ENCODE measurements around the gene HSD17B13.
"Not testable (repeated sequence)": the region's sequence is repeated elsewhere in the genome, so short reads cannot be mapped to it uniquely, and the experiment has no call there.

Gene HSD17B13

DNA sequence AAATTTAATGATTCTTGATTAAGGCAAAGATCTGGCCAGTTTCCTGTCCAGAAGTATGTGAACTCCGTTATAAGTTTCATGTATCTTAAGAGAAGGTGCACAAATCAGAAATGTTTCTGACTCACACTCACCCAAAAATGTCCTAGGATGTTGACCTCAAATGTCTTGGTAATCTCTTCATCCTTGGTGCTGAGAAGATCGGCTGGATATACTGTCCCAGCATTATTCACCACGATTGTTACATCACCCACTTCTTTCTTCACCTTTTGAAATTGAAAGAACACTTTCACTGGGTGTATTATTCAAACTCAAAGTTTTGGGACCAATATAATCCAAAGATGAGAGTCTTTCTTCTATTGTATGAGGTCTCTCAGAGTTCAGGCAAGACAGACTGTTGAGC, 5.7 kb downstream of the HSD17B13 start:
- no peak for DNase-seq (ENCODE audit: low read depth in 2 of 2)

DNA sequence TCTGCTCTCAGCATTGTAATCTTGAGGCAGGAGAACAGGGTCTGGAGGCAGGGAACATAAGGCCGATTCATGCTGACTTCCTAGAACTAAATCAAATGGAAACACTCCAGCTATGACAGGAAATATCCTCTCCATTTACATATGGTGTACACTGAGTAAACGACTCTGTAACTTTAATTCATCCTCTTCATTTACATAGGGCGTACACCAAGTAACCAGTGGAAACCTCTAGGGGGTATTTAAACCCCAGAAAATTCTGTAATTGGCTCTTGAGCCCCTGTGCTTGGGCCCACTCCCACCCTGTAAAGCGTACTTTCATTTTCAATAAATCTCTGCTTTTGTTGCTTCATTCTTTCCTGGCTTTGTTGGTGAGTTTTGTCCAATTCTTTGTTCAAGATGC, 7.7 kb downstream of the HSD17B13 start:
- not testable (repeated sequence) for DNase-seq (ENCODE audit: low read depth in 2 of 2)

DNA sequence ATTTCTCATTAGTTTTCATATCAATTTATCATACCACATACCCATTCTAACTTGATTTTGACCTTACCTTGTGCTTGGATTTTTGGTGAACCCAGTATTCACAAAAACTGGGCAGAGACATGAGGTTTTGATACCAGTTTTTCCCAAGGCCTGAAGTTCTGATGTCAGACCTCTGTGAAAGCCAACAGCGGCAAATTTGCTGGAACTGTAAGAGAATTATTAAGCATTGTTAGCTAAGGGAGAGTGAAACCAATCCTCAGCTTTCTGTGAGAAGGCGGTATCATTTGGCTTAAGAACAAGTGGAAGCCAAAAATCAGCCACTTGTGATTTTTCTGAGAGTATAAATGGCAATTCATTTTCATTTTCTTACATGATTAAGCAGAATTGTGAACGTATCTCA, 8.9 kb downstream of the HSD17B13 start:
- DNase-seq (ENCODE audit: low read depth in 2 of 2) = no peak

DNA sequence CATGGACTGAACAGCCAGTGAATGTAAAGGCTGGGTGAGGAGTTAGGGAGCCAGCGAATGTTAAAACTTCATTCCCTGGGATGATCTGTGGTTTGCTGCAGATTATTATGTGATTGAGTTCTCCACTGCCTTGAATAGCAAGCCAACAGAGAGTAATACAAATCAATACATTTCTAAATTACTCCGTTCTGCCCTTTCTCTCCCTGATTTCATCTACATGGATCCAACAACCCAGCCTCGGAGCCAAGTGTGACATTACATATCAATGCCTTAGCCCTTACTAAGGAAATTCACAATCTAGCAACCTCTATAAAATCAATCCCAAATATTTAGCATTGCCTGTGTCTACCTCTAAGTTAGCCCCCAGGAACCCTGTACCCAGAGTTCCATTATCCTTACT, 11.0 kb downstream of the HSD17B13 start:
- no peak for DNase-seq (ENCODE audit: low read depth in 2 of 2)

DNA sequence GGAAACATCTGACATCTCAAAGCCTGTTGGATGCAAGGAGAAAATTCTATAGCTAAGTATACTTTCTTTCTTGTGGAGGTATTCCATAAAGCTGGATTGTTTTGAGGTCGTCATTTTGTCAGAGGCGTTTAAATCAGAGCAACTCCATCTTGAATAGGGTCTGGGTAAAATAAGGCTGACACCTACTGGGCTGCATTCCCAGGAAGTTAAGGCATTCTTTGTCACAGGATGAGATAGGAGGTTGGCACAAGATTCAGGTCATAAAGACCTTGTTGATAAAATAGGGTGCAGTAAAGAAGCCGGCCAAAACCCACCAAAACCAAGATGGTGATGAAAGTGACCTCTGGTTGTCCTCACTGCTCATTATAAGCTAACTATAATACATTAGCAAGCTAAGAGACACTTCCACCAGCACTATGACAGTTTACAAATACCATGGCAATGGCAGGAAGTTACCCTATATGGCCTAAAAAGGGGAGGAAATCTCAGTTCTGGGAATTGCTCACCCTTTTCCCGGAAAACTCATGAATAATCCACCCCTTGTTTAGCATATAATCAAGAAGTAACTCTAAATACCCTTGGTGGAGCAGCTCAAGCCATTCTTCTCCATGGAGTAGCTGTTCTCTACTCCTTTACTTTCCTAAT, 11.9 kb downstream of the HSD17B13 start:
- no peak for DNase-seq (ENCODE audit: low read depth in 2 of 2)

DNA sequence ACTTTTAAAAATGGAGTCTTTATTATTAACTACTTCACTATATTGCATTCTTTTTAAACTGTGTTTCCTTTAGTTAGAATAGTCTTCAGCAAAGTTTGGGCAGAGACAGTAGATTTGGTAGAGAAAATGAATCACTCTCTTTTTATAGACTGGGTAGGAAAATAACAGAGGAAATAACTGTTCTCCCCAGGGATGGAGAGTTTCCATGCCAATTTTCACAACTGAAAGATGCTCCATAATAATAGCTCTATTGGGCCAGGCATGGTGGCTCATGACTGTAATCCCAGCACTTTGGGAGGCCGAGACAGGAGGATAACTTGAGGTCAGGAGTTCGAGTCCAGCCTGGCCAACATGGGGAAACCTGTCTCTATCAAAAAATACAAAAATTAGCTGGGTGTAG, 13.1 kb downstream of the HSD17B13 start:
- no peak for DNase-seq (ENCODE audit: low read depth in 2 of 2)

DNA sequence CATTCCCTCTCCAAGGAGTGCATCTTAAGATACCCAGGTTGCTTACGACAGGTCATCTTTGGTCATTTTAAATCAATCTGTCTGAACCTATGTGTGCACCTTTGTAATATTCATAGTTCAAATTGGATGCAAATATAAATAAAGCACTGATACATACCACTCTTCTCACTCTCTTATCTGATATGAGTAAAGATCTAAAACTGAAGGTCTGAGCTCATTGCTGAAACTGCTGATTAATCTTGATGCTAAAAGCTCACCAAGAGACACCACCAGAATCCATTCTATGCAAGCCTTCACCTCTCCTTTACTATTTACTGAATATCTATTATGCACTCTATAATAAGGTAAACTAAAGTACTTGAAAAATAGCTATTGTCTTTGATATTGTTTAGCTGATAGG, 16.6 kb downstream of the HSD17B13 start:
- DNase-seq (ENCODE audit: low read depth in 2 of 2) = no peak

DNA sequence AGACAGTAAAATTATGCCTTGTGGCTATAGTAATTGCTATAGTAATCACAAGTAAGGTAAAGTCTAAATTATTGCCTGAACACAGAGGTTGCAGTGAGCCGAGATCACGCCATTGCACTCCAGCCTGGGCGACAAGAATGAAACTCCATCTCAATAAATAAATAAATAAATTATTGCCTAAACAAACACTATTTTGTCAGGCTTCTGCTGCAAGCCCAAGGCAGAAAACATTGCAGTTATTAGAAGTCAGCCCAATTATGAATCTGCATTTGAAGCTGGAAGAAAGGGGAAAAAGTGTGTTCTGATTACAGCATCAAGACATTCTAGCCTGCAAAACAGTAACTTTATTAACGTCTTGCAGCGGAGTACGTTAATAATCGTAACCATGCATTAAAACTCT, 17.1 kb downstream of the HSD17B13 start:
- no peak for DNase-seq (ENCODE audit: low read depth in 2 of 2)

DNA sequence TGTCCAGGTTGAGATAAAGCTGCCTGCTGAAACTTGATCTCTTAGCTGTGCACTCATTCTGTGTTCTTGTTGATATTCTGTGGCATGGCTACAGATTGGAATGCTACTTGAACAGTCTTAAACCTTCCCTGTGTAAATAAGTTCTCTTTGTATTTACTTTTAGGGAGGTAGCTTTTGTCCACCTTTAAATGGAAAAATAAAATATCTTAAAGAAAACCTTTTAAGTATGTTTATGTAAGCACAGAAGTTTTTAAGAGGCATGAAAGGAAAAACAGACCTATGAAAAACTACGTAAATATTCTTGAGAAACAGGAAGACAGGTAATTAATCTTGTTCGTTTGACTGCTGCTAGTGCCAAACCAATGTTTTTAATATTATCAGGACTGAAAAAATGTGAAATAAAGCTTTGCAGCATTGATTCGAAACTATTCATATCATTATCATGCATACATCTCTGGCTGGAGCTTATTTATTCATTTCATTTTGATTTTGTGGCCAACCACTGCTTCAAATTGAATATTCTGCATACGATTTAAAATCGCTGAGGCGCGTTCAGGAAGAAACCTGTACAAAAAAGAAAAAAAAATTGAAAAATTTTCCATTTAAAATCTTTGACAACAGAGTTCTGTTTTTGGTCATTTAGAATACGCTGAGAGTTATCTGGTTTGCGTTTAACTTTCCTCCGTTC, 17.8 kb downstream of the HSD17B13 start:
- DNase-seq (ENCODE audit: low read depth in 2 of 2) = no peak

DNA sequence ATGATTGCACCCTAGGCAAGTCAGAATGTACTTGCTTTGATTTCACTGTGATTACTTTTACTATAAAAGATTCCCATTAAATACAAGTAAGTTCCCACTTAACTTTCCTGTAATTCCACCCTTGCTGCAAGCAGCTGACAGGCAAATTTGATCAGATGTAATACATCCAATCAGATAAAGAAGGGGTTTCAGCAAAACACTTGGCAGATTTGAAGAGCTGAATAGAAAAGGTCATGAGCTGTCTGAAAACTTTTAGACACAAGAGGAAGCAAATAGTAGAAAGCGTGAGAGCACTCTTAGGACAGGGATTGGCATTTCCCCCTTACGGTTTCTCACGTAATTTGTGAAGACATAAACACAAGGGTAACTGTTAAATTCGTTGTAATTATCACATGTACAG, 22.8 kb downstream of the HSD17B13 start:
- DNase-seq (ENCODE audit: low read depth in 2 of 2) = no peak

DNA sequence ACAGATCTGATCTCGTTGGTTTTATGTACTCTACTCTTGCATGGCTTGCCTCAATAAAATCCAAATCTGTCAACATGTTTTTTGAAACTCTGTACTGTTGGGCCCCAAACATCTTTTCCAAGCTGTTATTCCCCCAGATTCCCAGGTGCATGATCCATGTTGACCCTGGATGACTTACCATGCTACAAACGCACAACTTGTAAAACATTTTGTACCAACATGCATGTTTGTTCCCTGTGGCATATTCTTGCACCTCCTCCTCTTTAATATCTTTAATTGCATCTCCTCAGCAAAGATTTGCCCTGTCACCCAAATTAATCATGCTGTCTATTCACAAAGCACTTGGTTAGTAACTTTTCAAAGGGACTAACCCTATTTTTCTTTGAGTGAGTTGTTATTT, 24.3 kb downstream of the HSD17B13 start:
- DNase-seq (ENCODE audit: low read depth in 2 of 2) = no peak

DNA sequence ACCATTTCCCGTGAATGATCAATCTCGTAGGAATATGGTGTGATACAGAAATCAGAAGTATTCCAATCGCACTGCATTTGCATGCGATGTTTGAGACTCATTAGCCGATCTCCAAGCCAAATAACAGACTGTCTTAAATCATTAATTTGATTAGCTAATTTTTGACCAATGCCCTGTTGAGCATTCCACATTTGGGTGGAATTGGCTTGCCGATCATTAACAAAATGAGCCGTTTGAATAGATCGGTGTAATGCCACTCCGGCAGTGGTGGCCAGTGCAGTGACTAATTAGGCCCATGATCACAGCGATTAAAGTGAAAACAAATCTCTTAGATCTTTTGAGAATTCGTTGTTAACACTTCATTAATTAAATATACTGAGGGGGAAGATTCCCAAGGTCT, 27.8 kb downstream of the HSD17B13 start:
- DNase-seq (ENCODE audit: low read depth in 2 of 2) = not testable (repeated sequence)

DNA sequence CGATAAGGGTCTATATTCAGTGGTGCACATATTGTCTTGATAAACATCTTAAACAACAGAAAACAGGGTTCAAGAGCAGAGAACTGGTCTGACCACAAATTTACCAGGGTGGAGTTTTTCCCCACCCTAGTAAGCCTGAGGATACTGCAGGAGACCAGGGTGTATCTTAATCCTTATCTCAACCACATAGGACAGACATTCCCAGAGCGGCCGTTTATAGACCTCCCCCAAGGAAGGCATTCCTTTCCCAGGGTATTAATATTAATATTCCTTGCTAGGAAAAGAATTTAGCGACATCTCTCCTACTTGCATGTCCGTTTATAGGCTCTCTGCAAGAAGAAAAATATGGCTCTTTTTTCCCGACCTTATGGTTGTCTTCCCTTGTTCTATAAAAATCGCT, 28.8 kb downstream of the HSD17B13 start:
- not testable (repeated sequence) for DNase-seq (ENCODE audit: low read depth in 2 of 2)

DNA sequence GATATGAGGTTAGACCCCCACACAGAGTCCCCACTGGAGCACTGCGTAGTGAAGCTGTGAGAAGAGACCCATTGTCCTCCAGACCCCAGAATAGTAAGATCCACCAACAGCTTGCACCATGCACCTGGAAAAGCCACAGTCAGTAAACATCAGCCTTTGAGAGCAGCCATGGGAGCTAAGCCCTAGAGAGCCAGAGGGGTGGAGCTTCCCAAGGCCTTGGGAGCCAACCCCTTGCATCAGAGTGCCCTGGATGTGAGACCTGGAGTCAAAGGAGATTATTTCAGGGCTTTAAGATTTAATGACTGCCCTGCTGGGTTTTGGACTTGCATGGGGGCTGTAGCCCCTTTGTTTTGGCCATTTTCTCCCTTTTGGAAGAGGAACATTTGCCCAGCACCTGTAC, 35.7 kb downstream of the HSD17B13 start:
- no peak for DNase-seq (ENCODE audit: low read depth in 2 of 2)

DNA sequence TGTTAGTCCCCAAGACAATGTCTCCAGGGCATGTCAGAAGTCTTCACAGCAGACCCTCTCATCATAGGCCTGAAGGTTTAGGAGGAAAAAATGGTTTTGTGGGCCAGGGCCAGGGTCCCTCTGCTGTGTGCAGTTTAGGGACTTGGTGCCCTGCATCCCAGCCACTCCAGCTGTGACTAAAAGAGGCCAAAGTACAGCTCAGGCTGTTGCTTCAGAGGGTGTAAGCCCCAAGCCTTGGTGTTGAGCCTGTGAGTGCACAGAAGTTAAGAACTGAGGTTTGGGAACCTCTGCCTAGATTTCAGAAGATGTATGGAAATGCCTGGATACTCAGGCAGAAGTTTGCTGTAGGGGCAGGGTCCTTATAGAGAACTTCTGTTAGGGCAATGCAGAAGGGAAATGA, 38.4 kb downstream of the HSD17B13 start:
- DNase-seq (ENCODE audit: low read depth in 2 of 2) = not testable (repeated sequence)

DNA sequence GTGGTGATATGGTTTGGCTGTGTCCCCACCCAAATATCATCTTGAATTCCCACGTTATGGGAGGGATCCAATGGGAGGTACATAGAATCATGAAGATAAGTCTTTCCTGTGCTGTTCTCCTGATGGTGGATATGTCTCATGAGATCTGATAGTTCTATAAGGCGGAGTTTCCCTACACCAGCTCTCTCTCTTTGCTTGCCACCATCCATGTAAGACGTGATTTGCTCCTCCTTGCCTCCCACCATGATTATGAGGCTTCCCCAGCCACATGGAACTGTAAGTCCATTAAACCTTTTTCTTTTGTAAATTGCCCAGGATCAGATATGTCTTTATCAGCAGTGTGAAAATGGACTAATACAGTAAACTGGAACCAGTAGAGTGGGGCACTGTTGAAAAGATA, 39.5 kb downstream of the HSD17B13 start:
- no peak for DNase-seq (ENCODE audit: low read depth in 2 of 2)

DNA sequence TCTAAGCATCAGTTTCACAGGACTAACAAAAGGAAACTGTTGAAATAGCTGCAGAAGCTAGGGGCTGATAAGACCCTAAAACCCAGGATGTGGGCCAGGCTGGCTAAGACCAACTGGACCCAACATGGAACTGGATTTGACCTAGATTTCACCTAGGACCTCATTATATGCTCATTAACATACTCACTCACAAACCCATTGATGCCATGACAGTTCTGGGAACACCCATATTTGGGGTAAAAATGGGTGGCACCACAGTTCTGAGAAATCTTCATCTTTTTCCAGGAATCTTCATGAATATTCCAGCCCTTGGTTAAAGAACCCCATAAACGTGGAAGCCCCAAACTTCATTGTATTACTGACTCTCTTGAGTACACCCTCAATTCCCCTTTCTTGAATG, 41.1 kb downstream of the HSD17B13 start:
- no peak for DNase-seq (ENCODE audit: low read depth in 2 of 2)

DNA sequence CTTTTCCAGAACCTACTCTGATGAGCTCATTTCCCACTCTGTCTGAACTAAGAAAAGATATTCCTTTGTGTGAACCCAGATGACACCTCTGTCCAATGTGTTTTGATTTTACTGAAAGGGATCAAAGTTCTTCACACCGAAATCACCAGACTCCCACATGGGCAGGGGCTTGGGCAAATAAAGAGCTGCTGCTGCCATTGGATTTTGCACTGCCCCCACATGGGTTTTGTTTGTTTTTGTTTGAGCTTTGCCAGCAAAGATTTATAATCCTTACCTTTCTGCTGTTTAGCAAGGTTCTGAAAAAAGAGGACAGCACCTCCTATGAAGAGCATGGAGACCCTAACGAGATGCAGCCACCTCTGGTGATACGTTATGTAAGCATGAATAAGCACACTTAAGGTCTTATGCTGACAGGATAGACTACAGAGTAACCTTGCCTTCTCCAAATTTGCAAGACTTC, 44.3 kb downstream of the HSD17B13 start:
- DNase-seq (ENCODE audit: low read depth in 2 of 2) = no peak

DNA sequence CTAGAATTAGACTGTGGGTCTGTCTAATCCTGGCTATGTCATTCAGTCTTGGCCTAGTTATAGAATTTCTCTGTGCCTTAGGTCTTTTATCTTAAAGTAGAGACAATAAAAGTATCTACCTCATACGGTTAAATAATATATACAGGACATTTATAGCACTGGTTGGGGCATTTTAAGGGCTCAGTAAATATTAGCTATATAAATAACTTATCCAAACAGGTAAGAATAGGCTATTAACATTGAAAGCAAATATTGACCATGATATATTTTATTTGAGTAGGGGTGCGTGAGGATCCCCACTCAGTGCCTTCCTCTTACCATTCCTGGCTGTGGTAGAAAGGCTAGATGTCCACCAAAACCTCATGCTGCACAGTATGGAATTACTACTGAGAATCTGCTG, 47.4 kb downstream of the HSD17B13 start:
- no peak for DNase-seq (ENCODE audit: low read depth in 2 of 2)

DNA sequence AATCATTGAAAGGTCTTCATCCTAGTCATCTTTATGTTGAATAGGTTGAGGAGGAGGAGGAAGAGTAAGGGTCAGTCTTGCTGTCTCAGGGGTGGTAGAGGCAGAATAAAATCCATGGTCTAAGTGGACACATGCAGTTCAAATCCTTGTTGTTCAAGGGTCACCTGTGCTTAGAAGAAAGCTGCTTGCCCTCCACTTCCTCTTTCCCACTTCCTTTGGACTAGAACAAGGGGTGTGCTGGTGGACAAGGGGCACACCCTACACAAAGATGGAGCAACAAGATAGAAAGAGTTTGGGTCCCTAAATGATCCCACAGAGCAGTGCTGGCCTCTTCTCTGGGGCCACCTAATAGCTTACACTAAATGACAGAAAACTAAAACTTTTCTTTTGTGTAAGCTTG, 47.9 kb downstream of the HSD17B13 start:
- no peak for DNase-seq (ENCODE audit: low read depth in 2 of 2)

DNA sequence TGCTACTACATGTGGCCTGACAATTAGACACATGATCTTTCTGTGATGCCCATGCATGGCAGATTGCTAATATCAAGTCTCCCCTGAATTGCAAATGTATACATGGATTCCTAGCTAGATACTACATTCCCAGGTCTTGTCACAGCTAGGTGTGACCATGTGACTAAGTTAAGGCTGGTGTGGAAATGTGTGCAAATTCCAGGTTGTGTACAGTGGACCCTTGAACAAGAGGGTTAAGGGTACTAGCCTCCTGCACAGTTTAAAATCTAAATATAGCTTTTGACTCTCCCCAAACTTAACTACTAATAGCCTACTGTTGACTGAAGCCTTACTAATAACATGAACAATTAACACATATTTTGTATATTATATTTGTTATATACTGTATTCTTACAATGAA, 48.4 kb downstream of the HSD17B13 start:
- no peak for DNase-seq (ENCODE audit: low read depth in 2 of 2)

DNA sequence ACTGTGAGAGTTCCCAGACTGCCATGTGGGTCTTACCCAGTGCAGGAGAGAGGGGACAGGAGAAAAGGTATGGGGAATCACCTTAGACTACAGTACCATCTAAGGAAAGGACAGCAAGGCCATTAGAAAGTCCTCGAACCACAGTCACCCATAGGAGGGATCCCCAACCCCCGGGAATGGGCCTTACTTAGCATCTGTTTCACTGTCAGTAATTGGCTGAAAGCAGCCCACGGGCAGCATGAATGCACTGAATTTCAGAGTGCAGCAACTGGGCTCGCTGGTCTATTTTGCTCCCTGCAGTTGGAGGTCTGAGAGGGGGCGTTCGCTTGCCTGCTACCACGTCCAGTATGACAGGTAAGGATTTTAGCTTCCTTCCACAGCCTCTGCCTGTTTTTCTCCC, 51.9 kb downstream of the HSD17B13 start:
- DNase-seq (ENCODE audit: low read depth in 2 of 2) = no peak

DNA sequence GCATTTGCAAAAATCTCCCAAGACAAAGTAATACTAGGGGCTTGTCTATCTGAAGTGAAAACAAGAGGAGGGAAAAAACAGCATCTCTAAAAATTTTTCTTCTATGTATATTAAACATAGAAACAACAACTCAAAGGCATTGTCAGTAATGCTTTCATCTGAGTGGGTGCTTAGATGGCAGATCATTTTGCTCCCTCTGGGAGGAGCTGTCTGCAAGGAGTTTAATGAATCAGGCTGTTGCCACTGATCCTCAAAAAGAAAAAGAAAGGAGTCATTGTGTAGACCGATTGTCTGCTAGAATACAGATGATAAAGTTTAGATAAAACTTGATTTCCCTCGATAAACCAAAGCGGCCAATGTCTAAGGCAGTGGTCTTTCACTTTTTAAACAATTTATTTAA, 52.5 kb downstream of the HSD17B13 start:
- DNase-seq (ENCODE audit: low read depth in 2 of 2) = no peak

DNA sequence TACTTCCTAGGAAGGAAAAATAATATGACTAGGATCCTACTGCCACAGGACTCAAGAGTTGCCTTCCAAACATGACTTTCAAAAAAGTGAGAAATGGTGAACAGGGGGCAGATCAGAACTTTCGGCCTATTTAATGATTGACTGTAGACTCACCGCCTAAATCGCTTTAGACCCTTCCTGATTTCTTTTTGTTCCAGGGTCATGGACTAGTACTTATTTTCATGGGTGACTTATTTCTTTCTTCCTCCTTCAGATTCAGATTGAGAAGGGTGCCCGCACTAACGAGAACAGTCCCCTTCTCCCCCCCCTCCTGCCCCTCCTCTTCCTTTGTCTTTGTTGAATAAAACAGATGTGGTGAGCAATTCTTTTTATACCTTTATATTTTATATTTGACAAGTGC, 54.3 kb downstream of the HSD17B13 start:
- DNase-seq (ENCODE audit: low read depth in 2 of 2) = no peak

Measured in stimulated activated CD4-positive, alpha-beta T cell treated with anti-CD3 and anti-CD28 coated beads, Interleukin-12 subunit alpha, Interleukin-12 subunit beta, amount 100 ng/mL, for 24 hours (primary cell).